HEK293 (cell line): ENCODE data around the gene ASTN2.

Experiments
- CTCF ChIP-seq: fragments of 450-650 bp; formaldehyde crosslinking; IDR thresholded peaks from 2 replicates; pipeline ENCODE4 v1.5.1; 2016; ENCODE audit warnings: missing biosample characterization, missing genetic modification characterization
- PRDM10 ChIP-seq: fragments of 450-650 bp; formaldehyde crosslinking; IDR thresholded peaks from 2 replicates; pipeline ENCODE4 v1.5.1; 2016; ENCODE audit warnings: missing biosample characterization, missing genetic modification characterization
- YY1 ChIP-seq: fragments of 450-650 bp; formaldehyde crosslinking; IDR thresholded peaks from 2 replicates; pipeline ENCODE4 v1.5.1; 2018; ENCODE audit warnings: missing biosample characterization, missing genetic modification characterization
- ZNF23 ChIP-seq: fragments of 450-650 bp; formaldehyde crosslinking; IDR thresholded peaks from 2 replicates; pipeline ENCODE4 v1.5.1; 2016; ENCODE audit warnings: missing biosample characterization, missing genetic modification characterization, borderline replicate concordance
- ZNF274 ChIP-seq, 2 experiments: fragments of 200-500 bp in 1 of 2; fragments of 450-650 bp in 1 of 2; sonication (Bioruptor generic) in 1 of 2; formaldehyde crosslinking in 1 of 2; IDR thresholded peaks; 2 replicates each; pipeline versions ENCODE4 v1.5.1 to v1.6.1; 2014 to 2016; ENCODE audit warnings: borderline replicate concordance in 1 of 2, inconsistent platforms in 1 of 2, low read length in 1 of 2, missing biosample characterization in 1 of 2, missing genetic modification characterization in 1 of 2
- ZNF354C ChIP-seq: fragments of 450-650 bp; formaldehyde crosslinking; IDR thresholded peaks from 2 replicates; pipeline ENCODE4 v1.5.1; 2016; ENCODE audit warnings: missing biosample characterization, missing genetic modification characterization, low read depth, borderline replicate concordance
- ZNF423 ChIP-seq: fragments of 450-650 bp; formaldehyde crosslinking; IDR thresholded peaks from 2 replicates; pipeline ENCODE4 v1.5.1; 2016; ENCODE audit warnings: missing biosample characterization, missing genetic modification characterization
- ZNF473 ChIP-seq: fragments of 450-650 bp; formaldehyde crosslinking; IDR thresholded peaks from 2 replicates; pipeline ENCODE4 v1.5.1; 2017; ENCODE audit warnings: missing biosample characterization, missing genetic modification characterization
- ZNF48 ChIP-seq: fragments of 450-650 bp; formaldehyde crosslinking; IDR thresholded peaks from 2 replicates; pipeline ENCODE4 v1.5.1; 2016; ENCODE audit warnings: missing biosample characterization, missing genetic modification characterization
- ZNF558 ChIP-seq: fragments of 450-650 bp; formaldehyde crosslinking; IDR thresholded peaks from 2 replicates; pipeline ENCODE4 v1.5.1; 2016; ENCODE audit warnings: missing biosample characterization, missing genetic modification characterization
- ZNF785 ChIP-seq: fragments of 450-650 bp; formaldehyde crosslinking; IDR thresholded peaks from 2 replicates; pipeline ENCODE4 v1.5.1; 2016; ENCODE audit warnings: missing biosample characterization, missing genetic modification characterization
- TF ChIP-seq, protein P1 (sequence below): sonication (generic); formaldehyde crosslinking; IDR thresholded peaks from 2 replicates; pipeline ENCODE4 v1.8.1; 2022; ENCODE audit warnings: mild to moderate bottlenecking, moderate library complexity, missing genetic modification reagents
- TF ChIP-seq, protein P2 (sequence below): fragments of 450-650 bp; formaldehyde crosslinking; conservative IDR thresholded peaks from 2 replicates; pipeline ENCODE4 v1.5.1; 2016; ENCODE audit warnings: low read depth, missing biosample characterization, missing genetic modification characterization

- TF ChIP-seq CTCF (tag by site-specific recombination) = no peak
- TF ChIP-seq YY1 = no peak
- no peak for TF ChIP-seq PRDM10 (tag by site-specific recombination)
- TF ChIP-seq, protein P1, sequence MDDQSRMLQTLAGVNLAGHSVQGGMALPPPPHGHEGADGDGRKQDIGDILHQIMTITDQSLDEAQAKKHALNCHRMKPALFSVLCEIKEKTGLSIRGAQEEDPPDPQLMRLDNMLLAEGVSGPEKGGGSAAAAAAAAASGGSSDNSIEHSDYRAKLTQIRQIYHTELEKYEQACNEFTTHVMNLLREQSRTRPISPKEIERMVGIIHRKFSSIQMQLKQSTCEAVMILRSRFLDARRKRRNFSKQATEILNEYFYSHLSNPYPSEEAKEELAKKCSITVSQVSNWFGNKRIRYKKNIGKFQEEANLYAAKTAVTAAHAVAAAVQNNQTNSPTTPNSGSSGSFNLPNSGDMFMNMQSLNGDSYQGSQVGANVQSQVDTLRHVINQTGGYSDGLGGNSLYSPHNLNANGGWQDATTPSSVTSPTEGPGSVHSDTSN = no peak
- TF ChIP-seq, protein P2, sequence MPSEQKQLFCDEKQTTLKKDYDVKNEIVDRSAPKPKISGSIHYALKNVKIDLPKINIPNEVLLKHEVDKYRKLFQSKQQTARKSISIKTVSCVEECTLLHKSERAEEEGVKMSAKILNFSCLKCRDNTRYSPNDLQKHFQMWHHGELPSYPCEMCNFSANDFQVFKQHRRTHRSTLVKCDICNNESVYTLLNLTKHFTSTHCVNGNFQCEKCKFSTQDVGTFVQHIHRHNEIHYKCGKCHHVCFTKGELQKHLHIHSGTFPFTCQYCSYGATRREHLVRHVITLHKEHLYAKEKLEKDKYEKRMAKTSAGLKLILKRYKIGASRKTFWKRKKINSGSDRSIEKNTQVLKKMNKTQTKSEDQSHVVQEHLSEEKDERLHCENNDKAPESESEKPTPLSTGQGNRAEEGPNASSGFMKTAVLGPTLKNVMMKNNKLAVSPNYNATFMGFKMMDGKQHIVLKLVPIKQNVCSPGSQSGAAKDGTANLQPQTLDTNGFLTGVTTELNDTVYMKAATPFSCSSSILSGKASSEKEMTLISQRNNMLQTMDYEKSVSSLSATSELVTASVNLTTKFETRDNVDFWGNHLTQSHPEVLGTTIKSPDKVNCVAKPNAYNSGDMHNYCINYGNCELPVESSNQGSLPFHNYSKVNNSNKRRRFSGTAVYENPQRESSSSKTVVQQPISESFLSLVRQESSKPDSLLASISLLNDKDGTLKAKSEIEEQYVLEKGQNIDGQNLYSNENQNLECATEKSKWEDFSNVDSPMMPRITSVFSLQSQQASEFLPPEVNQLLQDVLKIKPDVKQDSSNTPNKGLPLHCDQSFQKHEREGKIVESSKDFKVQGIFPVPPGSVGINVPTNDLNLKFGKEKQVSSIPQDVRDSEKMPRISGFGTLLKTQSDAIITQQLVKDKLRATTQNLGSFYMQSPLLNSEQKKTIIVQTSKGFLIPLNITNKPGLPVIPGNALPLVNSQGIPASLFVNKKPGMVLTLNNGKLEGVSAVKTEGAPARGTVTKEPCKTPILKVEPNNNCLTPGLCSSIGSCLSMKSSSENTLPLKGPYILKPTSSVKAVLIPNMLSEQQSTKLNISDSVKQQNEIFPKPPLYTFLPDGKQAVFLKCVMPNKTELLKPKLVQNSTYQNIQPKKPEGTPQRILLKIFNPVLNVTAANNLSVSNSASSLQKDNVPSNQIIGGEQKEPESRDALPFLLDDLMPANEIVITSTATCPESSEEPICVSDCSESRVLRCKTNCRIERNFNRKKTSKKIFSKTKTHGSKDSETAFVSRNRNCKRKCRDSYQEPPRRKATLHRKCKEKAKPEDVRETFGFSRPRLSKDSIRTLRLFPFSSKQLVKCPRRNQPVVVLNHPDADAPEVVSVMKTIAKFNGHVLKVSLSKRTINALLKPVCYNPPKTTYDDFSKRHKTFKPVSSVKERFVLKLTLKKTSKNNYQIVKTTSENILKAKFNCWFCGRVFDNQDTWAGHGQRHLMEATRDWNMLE = no peak
- TF ChIP-seq ZNF354C (tag by site-specific recombination) = no peak
- no peak for TF ChIP-seq ZNF48 (tag by site-specific recombination)
- TF ChIP-seq ZNF558 (tag by site-specific recombination) = no peak
- TF ChIP-seq ZNF274 (IDR thresholded peaks at IDR 0.05; ENCODE audit: low read length) = no peak
- TF ChIP-seq ZNF274 (tag by site-specific recombination; IDR thresholded peaks at IDR 0.05; ENCODE audit: borderline replicate concordance) = no peak
- TF ChIP-seq ZNF23 (tag by site-specific recombination) = no peak
- no peak for TF ChIP-seq ZNF785 (tag by site-specific recombination)
- no peak for TF ChIP-seq ZNF473
- no peak for TF ChIP-seq ZNF423 (tag by site-specific recombination)
Observed at GRCh38 chr9:117437283-117437682, 22.4 kb upstream of the ASTN2 start.
